Measurements from ENCODE around the gene HIP1.
"Not testable (repeated sequence)": the region's sequence is repeated elsewhere in the genome, so short reads cannot be mapped to it uniquely, and the experiment has no call there.

HIP1 gene

DNA sequence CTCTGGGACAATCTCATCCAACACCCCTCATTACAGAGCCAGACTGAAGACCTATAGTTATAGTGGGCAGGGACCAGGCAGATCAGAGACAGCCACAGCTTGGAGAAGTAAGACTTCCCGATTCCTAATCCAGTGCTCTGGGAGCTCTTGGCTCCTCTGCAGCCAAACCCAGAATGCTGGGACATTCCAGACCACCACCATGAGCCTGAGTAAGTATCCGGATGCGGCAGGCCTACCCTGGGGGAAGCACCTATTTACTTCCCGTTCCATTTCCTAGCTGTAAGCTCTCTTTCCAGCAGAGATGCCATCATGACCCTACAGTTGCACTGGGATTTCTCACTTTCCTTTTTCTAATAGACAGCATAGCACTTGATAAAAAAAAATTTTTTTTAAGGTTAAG is 16.4 kb downstream of the HIP1 start:
- no peak overlapping the region for H3K27ac ChIP-seq
- no peaks in the 10 kb centered on the region for H4K20me1 ChIP-seq (ENCODE audit: insufficient read depth)
- H3K27me3 ChIP-seq (ENCODE audit: insufficient read depth, low read depth) = no peaks in the 10 kb centered on the region
- H3K36me3 ChIP-seq (ENCODE audit: insufficient read depth) = no peaks in the 10 kb centered on the region
- no peak overlapping the region for H3K9ac ChIP-seq
- no peak overlapping the region for H2AFZ ChIP-seq (ENCODE audit: low read depth)
- TF ChIP-seq, protein P1, sequence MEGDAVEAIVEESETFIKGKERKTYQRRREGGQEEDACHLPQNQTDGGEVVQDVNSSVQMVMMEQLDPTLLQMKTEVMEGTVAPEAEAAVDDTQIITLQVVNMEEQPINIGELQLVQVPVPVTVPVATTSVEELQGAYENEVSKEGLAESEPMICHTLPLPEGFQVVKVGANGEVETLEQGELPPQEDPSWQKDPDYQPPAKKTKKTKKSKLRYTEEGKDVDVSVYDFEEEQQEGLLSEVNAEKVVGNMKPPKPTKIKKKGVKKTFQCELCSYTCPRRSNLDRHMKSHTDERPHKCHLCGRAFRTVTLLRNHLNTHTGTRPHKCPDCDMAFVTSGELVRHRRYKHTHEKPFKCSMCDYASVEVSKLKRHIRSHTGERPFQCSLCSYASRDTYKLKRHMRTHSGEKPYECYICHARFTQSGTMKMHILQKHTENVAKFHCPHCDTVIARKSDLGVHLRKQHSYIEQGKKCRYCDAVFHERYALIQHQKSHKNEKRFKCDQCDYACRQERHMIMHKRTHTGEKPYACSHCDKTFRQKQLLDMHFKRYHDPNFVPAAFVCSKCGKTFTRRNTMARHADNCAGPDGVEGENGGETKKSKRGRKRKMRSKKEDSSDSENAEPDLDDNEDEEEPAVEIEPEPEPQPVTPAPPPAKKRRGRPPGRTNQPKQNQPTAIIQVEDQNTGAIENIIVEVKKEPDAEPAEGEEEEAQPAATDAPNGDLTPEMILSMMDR (conservative IDR thresholded peaks at IDR 0.05; ENCODE audit: low read depth, low read length) = no peak
- peaks cover 2% of the 10 kb centered on the region for H3K4me1 ChIP-seq (ENCODE audit: low read depth, poor library complexity, severe bottlenecking)
- no peak overlapping the region for H3K4me3 ChIP-seq (IDR thresholded peaks at IDR 0.05; ENCODE audit: insufficient read depth, low read depth, low read length)
- no peak overlapping the region for H3K4me2 ChIP-seq
- no peaks in the 10 kb centered on the region for H3K79me2 ChIP-seq (ENCODE audit: insufficient read depth, low read depth)

DNA sequence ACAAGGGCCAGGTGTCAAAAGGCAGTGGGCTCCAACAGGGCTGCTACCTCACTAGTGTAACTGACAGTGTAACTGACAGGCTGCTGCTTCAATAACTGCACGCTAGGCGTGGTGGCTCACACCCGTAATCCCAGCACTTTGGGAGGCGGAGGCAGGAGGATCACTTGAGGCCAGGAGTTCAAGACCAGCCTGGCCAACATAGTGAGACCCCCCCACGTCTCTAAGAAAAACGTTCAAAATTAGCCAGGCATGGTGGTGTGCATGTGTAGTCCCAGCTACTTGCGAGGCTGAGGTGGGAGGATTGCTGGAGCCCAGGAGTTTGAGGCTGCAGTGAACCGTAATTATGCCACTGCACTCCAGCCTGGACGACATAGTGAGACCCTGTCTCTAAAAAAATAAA is 16.8 kb downstream of the HIP1 start:
- H3K4me3 ChIP-seq (IDR thresholded peaks at IDR 0.05; ENCODE audit: insufficient read depth, low read depth, low read length); H3K79me2 ChIP-seq (ENCODE audit: insufficient read depth, low read depth); H3K27me3 ChIP-seq (ENCODE audit: insufficient read depth, low read depth); H3K4me1 ChIP-seq (ENCODE audit: low read depth, poor library complexity, severe bottlenecking); H4K20me1 ChIP-seq (ENCODE audit: insufficient read depth); H3K27ac ChIP-seq; H3K4me2 ChIP-seq; H2AFZ ChIP-seq (ENCODE audit: low read depth); H3K36me3 ChIP-seq (ENCODE audit: insufficient read depth); H3K9ac ChIP-seq: not testable (repeated sequence)

DNA sequence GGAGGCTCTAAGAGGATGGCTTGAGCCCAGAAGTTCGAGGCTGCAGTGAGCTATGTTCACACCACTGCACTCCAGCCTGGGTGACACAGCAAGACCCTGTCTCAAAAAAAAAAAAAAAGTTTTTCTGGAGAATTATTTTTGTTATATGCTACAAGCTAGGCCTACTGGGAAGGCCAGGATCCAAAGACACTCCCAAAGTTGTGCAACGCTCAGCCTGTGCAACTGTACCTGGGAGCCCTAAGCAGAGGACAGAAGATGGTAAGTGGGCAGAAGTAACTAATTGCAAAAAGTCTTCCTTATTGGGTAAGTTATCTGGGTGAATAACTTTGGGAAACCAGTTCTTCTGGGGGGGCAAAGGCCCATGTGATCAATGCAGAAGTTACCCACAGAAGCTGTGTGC is 17.3 kb downstream of the HIP1 start:
- Histone ChIP-seq H3K4me1 (ENCODE audit: low read depth, poor library complexity, severe bottlenecking) (no peaks in the 10 kb centered on the region), H3K4me3 (IDR thresholded peaks at IDR 0.05; ENCODE audit: insufficient read depth, low read depth, low read length) (no peak overlapping the region), H3K27ac (no peak overlapping the region), H3K36me3 (ENCODE audit: insufficient read depth) (no peaks in the 10 kb centered on the region), H3K4me2 (no peak overlapping the region), H3K79me2 (ENCODE audit: insufficient read depth, low read depth) (no peaks in the 10 kb centered on the region), H2AFZ (ENCODE audit: low read depth) (no peak overlapping the region), H3K9ac (no peak overlapping the region), H3K27me3 (ENCODE audit: insufficient read depth, low read depth) (no peaks in the 10 kb centered on the region), H4K20me1 (ENCODE audit: insufficient read depth) (no peaks in the 10 kb centered on the region)
- TF ChIP-seq, protein P1 (conservative IDR thresholded peaks at IDR 0.05; ENCODE audit: low read depth, low read length) = no peak

DNA sequence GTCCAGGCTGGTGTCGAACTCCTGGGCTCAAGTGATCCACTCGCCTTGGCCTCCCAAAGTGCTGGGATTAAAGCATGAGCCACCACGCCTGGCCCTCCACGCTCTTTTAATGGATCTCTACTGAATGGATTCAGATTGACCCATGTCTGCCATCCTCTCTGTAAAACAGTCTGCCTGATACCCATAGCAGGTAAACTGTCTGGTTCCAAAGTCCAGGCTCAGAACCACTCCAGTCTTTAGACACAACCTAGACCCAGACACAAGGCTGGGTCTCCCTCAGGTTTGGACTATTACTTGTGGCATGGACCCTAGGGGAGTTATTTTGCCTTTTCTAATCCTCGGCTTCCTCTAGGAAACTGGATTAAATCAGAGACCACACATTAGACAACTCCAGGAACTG is 19.1 kb downstream of the HIP1 start:
- Histone ChIP-seq H3K9ac (no peak overlapping the region), H3K4me2 (no peak overlapping the region), H3K27ac (no peak overlapping the region), H3K4me1 (ENCODE audit: low read depth, poor library complexity, severe bottlenecking) (no peaks in the 10 kb centered on the region), H4K20me1 (ENCODE audit: insufficient read depth) (no peaks in the 10 kb centered on the region), H3K79me2 (ENCODE audit: insufficient read depth, low read depth) (no peaks in the 10 kb centered on the region), H3K36me3 (ENCODE audit: insufficient read depth) (no peaks in the 10 kb centered on the region), H3K4me3 (IDR thresholded peaks at IDR 0.05; ENCODE audit: insufficient read depth, low read depth, low read length) (no peak overlapping the region), H2AFZ (ENCODE audit: low read depth) (no peak overlapping the region), H3K27me3 (ENCODE audit: insufficient read depth, low read depth) (no peaks in the 10 kb centered on the region)
- TF ChIP-seq, protein P1 (conservative IDR thresholded peaks at IDR 0.05; ENCODE audit: low read depth, low read length) = no peak

DNA sequence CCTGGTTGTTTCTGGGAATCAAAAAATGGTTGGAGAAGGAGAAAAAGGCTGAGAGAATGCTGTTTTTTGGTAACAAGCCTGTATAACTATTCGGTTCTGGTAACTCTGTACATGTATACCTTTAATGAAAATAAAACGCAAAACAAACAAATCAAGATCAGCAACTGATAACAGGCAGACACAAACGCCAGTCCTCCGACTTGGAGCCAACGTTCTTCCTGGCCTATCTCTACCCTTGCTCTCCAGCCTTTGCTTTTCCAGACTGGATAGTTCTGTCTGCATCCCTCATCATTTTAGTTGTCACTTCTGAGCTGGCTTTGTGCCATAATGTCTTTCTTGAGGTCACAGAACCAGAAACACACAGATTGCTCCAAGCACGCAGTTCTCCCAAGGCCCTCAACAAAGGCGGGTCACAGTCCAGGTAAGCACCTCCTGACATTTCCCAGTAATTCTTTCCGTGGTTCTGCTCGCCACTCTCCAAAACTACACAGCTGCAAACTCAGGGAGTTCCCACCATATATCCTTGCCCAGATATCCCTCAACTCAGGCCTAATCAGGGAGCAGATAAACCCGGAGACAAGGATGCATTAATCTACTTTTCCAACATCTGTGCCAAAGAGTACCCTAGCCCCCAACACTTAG is 20.2 kb downstream of the HIP1 start:
- no peak overlapping the region for H2AFZ ChIP-seq (ENCODE audit: low read depth)
- TF ChIP-seq, protein P1 (conservative IDR thresholded peaks at IDR 0.05; ENCODE audit: low read depth, low read length) = no peak
- no peak overlapping the region for H3K4me2 ChIP-seq
- no peak overlapping the region for H3K4me3 ChIP-seq (IDR thresholded peaks at IDR 0.05; ENCODE audit: insufficient read depth, low read depth, low read length)
- no peaks in the 10 kb centered on the region for H4K20me1 ChIP-seq (ENCODE audit: insufficient read depth)
- H3K27ac ChIP-seq = no peak overlapping the region
- H3K4me1 ChIP-seq (ENCODE audit: low read depth, poor library complexity, severe bottlenecking) = no peaks in the 10 kb centered on the region
- H3K27me3 ChIP-seq (ENCODE audit: insufficient read depth, low read depth) = no peaks in the 10 kb centered on the region
- no peaks in the 10 kb centered on the region for H3K36me3 ChIP-seq (ENCODE audit: insufficient read depth)
- H3K9ac ChIP-seq = no peak overlapping the region
- no peaks in the 10 kb centered on the region for H3K79me2 ChIP-seq (ENCODE audit: insufficient read depth, low read depth)

DNA sequence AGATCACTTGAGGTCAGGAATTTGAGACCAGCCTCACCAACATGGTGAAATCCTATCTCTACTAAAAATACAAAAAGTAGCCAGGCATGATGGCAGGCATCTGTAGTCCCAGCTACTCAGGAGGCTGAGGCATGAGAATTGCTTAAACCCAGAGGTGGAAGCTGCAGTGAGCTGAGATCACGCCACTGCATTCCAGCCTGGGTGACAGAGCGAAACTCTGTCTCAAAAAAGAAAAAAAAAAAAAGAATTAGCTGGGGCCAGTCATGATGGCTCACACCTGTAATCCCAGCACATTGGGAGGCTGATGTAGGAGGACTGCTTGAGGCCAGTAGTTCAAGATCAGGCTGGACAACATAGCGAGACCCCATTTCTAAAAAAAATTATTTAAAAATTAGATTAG is 21.0 kb downstream of the HIP1 start:
- H3K27me3 ChIP-seq (ENCODE audit: insufficient read depth, low read depth); H4K20me1 ChIP-seq (ENCODE audit: insufficient read depth); H3K9ac ChIP-seq; H3K27ac ChIP-seq; H3K4me3 ChIP-seq (IDR thresholded peaks at IDR 0.05; ENCODE audit: insufficient read depth, low read depth, low read length); H3K4me2 ChIP-seq; H3K36me3 ChIP-seq (ENCODE audit: insufficient read depth); H2AFZ ChIP-seq (ENCODE audit: low read depth); H3K4me1 ChIP-seq (ENCODE audit: low read depth, poor library complexity, severe bottlenecking); H3K79me2 ChIP-seq (ENCODE audit: insufficient read depth, low read depth): not testable (repeated sequence)

Measured in KMS-11 (cell line).